NCI-H1694 (cell line): ENCODE measurements around the gene TBCE.

Source experiments
- DNase-seq: peaks from one replicate; lab custom pipeline; 2025; lab: John Stamatoyannopoulos, UW

Gene TBCE, protein sequence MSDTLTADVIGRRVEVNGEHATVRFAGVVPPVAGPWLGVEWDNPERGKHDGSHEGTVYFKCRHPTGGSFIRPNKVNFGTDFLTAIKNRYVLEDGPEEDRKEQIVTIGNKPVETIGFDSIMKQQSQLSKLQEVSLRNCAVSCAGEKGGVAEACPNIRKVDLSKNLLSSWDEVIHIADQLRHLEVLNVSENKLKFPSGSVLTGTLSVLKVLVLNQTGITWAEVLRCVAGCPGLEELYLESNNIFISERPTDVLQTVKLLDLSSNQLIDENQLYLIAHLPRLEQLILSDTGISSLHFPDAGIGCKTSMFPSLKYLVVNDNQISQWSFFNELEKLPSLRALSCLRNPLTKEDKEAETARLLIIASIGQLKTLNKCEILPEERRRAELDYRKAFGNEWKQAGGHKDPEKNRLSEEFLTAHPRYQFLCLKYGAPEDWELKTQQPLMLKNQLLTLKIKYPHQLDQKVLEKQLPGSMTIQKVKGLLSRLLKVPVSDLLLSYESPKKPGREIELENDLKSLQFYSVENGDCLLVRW

DNA sequence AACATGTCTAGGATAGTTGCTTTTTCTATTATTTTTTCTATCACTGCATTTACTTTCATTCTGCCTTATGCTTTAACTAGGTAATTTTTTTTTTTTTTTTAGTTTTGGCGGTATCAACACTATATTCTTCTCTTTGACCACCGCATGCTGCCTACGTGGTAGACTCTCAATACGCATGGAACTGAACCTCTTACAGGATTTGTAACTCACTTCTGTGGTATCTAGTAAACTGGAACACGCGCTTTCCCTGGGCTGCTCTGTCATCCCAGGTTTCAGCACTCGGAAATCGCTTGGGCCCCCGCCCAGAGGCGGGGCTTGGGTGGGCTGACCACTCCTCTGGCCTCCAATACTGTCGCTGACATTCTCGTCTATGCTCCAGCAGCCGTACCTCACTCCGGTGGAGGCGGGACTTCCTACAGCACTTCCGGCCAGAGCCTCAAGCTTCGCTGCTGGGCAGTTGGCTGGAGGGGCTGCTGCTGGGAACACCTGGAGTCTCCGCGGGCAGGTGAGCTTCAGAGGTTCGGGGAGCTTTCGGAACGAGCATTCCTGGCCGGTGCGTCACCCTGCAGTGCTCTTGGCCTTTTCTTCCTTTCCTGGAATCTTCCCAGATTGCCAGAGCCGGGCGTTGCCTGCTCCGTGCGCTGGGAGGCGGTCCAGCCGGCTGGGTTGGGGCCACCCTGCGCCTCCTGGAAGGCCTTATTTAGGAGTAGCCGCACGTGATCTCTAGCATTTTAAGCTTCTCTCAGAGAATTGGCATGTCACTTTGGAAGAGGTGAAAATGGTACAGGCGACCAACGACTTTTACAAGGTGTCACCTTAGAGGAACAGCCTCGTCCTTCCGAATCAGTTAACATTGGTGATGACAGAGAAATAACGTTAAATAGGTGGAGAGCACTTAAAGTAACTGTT, at the start of gene TBCE:
TBCE (plus strand) TSS at position 428 of the 909 bp plus-strand sequence. CDS start 12,623 bp downstream, outside the sequence.
- DNase-seq = peak; percentile 97

DNA sequence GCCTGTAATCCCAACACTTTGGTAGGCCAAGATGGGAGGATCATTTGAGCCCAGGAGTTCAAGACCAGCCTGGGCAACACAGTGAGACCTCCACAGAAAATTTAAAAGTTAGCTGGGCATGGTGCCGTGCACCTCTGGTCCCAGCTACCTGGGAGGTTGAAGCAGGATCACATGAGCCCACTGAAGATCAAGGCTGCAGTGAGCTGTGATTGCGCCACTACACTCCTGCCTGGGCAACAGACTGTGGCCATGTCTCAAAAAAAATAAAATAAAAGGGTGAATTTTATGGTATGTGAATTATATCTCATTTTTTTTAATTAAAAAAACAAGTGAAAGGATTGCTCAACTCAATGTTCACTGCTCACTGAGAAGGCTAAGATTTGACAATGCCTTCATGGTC, 48.0 kb upstream of the TBCE start:
- DNase-seq = no peak

DNA sequence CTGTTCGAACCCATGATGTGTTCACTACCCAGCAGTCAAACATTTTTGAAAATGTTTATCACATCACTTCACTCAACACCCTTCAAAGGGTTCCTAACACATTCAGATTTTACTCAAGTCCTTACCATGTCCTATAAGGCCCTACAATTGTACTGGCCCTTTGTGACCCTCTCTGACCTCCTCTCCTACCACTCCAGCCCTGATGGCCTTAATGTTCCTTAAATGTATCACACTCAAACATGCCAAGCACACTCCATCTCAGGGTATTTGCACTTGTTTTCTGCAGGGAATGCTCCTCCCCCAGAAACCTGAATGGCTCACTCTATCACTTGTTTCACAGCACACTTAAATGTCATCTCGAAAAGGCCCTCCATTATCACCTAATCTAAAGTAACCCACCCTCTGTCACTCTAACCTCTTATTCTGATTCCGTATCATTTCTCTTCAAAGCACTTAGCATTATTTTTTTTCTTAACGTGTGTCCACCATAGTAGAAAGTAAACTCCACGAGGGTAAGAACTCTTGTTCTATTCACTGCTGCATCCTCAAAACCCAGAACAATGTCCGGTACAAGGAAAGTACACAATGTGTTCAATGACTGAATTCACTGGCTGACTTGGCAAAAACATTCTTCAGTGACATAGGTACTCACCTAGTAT, 46.6 kb upstream of the TBCE start:
- no peak for DNase-seq

DNA sequence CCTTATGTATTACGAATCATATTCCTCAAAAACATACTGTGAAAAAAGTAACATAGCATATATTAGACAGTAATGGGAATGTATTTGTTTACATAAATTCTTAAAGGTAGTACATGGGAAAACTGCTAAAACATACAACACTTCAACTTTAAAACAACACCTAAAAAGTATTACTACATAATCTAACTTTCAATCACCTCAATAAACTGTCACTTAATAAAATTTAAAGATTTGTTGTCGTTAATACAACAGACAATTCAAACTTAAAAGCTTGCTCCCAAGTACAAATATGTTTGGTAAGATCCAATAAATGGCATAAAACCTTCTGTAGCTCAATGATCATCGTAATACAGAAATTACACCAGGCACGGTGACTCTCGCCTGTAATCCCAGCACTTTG, 42.9 kb upstream of the TBCE start:
- no peak for DNase-seq

DNA sequence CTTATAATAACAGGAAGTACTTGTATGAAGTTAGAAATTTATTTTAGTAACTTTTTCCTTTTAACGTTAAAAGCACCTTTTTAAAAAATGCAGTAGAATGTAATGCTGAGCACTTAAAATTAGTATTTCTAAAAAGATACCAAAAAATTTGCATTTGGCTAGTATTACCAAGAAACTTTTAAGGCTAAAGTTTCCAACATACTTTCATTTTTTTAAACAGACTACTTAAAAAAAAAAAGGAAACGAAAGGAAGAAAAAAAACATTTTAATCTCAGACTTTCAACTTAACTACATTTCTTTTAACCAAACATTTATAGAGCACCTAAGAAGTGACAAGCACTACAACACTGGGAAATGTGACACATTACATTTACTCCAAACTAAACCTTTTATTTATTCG, 42.1 kb upstream of the TBCE start:
- no peak for DNase-seq

DNA sequence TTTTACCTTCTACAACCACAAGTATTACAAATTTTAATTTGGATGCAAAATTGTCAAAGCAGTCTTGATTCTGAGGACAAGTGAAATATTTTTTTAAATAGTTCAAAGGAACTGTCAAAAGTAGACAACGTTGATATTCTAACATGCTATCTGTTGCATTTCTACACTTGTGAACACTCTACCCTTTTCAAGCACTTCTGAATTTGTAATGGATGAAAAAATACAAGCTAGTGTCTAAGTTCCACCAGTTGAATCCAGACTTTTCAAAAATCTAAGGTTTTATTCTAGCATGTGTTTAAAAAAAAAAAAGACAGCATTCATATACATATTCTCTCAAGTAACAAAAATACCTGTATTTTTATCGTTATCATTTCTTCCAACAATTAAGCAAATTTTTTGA, 41.4 kb upstream of the TBCE start:
- no peak for DNase-seq

DNA sequence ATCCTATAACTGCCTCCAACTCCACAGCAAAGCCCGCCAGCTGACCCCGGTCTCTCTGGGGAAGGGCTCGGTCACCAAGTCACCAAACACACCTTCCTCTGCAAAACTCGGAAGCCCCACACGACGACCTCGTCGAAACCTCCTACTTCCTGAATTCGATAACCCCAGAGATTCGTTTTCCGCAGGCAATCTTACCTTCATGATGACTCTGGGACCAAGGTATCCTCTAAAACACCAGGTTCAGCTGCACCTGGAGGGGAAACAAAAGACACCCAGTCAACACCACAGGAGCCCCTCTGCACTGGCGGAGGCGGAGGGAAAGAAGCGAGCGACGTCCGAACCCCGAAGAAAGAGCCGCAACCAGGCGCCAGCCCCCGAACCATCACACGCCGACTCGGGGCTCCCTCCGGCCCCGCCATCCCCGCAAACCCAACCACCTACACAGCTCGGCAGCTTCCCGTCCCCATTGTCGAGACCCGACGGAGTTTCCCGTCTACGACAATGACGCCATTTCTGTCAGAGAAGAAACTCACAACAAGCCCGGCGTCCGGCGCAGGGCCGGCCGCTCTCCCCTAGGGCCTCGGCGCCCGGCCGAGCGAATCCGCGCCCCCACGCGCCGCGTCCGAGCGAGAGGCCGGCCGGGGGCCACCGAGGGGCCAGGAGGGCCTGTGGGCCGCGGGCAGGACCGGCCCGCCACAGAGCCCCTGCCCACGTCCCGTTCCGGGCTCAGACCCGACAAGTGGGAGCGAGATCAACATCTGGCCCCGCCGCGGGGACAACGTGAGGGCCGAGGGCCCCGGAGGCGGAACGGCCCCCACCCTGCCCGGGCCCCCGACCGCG, 40.3 kb upstream of the TBCE start:
- DNase-seq = no peak

DNA sequence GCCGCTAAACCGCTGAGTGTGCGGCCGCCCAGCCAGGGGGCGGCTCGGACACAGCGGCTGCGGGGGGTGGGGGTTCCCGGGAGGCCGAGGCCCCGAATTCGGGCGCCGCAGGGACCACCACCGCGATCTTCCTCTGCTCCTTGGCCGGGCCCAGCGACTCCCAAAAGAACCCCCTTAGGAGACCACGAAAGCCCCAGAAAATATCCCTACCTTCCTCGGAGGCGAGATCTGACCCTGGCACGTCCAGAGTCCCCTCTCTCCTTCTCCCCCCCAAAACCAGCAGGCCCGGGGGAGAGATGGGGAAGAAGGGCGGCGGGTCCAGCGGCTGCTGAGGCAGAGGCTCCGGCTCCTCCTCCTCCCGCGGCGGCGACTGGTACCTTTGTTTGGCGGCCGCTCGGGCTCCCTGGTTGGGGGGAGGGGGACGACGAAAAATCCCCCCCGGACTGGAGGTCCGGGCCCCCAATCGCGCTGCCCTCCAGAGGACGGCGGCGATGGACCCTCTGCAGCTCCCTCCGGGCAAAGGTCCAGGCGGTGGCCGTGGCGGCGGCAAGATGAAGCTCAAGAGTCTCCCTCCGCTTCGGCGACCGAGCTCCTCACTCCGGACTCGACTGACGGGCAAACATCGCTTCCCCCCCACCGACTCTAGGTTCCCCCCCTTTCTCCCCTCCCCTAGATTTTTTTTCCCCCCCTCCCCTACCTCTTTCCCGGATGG, 39.5 kb upstream of the TBCE start, which contains the start of gene ARID4B:
ARID4B (minus strand) TSS at position 621 of the 712 bp plus-strand sequence. CDS start 1,260 bp downstream, outside the sequence.
- no peak for DNase-seq

DNA sequence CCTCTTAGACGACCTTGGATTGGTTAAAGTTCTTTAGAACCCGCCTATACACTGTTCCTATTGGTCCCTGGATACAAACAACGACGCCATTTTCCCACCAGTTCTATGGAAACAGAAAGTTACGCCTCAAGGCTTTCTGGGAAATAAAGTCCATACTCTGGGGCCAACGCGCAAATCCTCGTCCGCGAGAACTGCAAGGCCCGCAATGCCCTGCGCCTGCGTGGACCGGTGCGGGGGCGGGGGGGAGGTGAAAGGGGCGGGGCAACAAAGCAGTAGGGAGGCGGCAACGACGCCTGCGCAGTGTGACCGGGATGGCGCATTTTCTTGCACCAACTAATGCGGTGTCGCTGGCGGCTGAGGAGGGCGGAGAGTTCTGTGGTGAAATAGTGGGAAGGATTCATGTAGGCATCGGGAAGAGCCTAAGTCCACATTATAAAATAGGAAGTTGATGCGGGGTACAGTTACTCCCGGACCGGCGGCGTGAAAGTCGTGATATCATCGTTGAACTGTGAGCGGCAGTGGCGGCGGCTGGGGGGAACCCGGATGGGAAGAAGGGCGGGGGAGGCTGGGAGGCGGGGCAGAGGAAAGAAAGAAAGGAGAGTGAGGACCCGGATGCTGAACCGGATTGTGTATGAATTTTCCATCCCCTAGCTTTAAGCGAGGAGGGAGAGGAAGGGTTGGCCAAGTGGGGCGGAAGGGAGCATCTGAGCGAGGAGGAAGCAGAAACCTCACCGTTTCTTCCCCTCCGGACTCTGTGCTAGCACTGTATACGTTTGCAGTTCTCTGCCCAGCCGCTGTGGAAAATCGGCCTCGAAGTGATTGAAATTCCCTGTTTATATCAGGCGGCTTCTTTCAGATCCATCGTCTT, 38.7 kb upstream of the TBCE start, which contains the start of gene GGPS1:
GGPS1 (plus strand) TSS at position 300 of the 868 bp plus-strand sequence. CDS start 6,695 bp downstream, outside the sequence.
- DNase-seq = peak; percentile 99

DNA sequence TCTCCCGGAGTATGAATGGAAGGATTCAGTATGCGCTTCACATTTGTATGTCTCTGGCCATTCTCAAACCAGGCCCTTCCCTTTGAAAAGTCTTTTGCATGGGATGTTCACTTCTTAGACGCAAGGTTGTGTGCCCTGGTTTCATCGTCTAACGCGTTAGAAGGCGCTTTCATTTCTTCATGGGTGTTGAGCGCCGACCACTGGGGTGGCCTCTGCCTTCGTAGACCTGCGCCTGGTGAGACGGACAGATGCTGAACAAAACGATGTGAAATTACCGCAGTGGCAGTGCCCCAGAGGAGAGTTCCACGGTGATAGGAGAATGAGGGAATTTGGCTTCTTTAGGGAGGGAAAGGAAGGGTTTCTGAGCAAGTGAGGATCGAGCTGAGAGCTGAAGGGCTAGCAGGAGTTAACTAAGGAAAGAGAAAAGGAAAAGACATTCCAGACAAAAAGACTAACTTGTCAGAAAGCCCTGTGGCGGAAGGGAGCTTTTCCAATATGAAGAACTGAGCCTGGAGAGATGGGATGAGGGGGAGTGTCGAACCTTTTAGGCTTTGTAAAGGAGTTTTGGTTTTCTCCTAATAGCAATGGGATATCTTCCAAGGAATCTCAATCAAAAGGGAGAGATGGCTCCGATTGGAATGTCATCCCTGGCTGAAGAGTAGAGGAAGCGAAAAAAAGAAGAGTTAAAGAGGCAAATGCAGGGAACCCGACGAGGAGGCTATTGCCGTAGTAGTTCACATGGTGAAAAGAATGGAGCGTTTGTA, 37.9 kb upstream of the TBCE start:
- DNase-seq = no peak

DNA sequence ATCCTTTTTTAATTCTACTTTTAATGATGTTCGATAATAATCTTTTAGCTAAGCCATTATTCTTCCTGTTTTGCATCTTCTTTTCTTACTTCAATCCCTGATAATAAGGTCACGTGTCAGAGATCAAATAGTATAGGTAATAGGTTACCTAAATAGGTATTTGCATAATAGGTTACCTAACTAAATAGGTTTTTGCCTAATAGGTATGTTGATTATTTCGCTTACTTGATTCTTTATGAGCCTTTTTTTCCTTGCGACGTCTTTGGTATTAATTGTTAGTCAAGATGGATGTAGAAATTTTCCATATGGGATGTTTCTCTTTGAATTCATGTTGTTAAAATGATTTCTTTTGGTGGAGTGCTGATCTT, 36.3 kb upstream of the TBCE start:
- no peak for DNase-seq

DNA sequence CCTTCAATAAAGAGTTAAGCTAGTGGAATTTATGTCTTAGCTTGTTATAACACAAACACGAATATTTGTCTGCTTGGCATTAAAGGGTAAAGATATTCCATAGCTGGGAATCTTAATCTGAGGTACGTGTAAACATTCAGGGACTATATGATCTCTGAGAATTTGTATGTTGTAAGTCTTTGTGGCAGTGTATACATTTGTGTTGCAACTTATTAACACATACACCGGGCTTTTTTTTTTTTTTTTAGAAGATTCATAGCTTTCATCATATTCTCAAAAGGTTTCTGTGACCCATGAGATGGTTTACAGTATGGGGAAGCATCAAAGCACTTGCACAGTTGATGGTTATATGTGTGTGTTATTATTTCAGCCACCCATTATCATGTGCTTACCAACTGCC, 35.8 kb upstream of the TBCE start:
- no peak for DNase-seq

DNA sequence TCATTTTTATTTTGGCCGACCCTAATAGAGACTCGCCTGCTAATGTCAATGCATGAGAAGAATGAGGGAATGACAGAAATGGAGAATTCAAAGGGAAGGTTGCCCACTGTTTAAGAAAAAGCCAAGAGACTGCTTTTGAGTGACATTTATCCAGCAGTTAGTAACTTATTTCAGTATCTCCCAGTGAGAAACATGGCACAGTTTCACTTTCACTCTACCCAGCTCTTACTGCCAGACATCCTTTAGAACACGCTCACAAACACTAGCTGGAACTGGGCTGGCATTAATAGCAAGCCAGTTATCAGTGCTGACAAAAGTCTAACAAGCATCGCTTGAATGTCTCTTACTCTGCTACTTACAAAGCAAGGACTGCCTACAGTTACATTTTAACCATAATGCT, 30.3 kb upstream of the TBCE start:
- no peak for DNase-seq

DNA sequence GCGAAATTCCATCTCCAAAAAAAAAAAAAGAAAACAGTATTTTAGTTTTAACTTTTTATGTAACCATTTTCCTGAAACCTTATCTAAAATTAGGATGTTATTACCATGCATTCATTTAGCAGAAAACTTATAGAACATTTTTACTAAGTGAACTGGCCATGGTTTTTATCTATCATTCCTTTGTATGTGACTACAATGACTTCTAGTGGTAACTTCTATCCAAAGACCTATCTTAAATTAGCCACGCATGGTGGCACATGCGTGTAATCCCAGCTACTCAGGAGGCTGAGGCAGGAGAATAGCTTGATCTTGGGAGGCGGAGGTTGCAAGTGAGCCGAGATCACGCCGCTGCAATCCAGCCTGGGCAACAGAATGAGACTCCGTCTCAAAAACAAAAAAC, 27.5 kb upstream of the TBCE start:
- no peak for DNase-seq

DNA sequence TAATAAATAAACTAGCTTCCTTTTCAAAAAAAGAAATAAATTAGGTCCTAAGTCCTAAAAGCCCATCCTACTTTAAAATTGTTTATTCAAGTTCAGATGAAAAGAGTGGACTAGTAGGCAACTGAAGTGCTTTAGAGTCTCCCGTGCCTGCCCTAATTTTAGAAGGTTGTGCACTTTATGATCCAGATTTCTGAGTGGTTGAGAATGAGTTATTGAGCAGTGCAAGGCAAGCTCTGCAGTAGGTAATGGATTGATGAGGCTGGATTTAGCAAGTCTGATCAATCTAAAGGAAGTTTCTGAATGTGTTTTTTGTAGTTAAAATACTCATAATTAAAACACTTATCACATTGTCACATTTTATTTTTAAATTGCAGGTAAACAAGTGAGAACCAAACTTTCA, 25.9 kb upstream of the TBCE start:
- no peak for DNase-seq

DNA sequence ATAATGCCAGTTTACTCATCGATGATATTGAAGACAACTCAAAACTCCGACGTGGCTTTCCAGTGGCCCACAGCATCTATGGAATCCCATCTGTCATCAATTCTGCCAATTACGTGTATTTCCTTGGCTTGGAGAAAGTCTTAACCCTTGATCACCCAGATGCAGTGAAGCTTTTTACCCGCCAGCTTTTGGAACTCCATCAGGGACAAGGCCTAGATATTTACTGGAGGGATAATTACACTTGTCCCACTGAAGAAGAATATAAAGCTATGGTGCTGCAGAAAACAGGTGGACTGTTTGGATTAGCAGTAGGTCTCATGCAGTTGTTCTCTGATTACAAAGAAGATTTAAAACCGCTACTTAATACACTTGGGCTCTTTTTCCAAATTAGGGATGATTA, 25.2 kb upstream of the TBCE start:
- no peak for DNase-seq

DNA sequence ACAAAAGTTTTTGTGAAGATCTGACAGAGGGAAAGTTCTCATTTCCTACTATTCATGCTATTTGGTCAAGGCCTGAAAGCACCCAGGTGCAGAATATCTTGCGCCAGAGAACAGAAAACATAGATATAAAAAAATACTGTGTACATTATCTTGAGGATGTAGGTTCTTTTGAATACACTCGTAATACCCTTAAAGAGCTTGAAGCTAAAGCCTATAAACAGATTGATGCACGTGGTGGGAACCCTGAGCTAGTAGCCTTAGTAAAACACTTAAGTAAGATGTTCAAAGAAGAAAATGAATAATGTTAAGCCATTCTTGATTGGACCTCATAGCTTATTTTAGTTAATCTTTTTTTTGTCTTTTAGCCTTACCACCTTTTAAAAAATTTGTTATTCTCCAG, 24.8 kb upstream of the TBCE start:
- no peak for DNase-seq

DNA sequence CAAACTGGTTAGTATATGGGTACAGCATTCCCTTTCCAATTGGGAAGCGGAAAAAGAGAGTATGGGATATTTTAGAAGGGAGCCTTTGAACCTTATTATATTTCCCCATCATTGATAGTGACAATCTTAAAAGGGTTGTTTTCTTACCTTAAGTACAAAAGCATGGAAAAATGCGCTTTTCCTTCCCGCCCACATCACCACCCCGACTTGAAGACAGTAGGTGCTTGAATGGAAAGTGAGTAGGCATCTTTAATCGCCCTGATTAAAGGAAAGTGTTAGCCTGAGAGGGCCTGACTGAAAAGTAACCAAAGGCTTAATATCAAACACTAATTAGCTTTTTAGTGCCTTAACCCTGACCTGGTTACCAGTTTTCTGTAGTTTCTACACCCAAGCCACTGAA, 23.5 kb upstream of the TBCE start:
- DNase-seq = no peak

DNA sequence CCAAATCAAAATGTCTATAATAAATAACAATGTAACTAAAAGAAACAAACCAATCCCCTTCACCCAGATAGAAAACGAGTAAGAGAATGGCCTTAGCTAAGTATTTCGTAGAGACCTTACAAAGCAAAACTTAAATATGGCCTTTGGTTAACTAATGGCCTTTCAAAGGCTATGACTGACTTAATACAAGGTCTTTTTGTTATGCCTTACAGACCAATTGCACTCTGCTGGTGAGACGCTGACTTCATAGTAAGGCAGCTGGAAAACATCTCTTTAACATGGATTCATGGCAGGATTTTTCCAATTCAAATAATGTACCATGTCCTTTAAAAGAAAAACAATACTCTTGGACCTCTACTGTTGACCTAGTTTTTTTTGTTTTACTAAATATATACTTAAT, 15.8 kb upstream of the TBCE start:
- no peak for DNase-seq
